GM18505 (cell line): ENCODE data around the gene L3MBTL3.

Source experiments
- ATAC-seq: cut with Tn5 transposase; IDR thresholded peaks from one replicate; pipeline ENCODE4 v1.9.1; 2021; ENCODE audit not compliant: unreplicated experiment
- POLR2A ChIP-seq: IDR thresholded peaks from 4 replicates; pipeline ENCODE4 v1.6.1; 2011; ENCODE audit warnings: borderline replicate concordance; ENCODE audit not compliant: insufficient read depth, insufficient read length; ENCODE audit errors: extremely low read depth

The L3MBTL3 gene

DNA sequence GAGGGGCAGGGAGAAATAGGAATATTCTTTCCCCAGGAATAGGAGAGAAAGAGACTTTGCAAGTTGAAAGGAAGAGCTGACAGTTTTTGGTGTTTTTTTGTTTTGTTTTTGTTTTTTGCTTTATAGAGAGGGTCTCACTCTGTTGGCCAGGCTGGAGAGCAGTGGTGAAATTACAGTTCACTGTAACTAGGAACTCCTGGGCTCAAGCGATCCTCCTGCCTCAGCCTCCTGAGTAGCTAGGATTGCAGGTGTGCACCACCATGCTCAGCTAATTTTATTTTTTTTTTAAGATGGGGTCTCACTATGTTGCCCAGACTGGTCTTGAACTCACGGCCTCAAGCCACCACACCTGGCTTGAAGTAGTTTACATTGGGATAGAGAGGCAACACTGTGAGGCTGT, 8.0 kb upstream of the L3MBTL3 start:
- no peak for ATAC-seq
- TF ChIP-seq POLR2A = no peak

DNA sequence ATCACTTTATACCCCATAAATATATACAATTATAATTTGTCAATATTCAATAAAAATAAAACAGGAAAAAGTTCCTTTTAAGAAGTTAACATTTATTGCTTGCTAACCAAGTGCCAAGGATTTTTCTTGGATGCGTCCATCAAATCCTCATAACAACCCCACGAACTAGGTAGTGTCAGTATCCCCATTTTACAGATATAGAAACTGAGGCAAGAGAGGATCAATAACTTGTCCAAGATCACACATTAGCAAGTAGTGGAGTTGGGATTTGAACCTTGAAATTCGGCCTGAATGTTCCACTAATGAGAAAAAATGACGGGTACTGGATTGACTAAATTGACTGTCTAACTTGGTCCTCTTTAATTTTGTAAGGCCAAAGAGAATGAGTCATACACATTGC, 5.7 kb upstream of the L3MBTL3 start:
- no peak for TF ChIP-seq POLR2A
- no peak for ATAC-seq

DNA sequence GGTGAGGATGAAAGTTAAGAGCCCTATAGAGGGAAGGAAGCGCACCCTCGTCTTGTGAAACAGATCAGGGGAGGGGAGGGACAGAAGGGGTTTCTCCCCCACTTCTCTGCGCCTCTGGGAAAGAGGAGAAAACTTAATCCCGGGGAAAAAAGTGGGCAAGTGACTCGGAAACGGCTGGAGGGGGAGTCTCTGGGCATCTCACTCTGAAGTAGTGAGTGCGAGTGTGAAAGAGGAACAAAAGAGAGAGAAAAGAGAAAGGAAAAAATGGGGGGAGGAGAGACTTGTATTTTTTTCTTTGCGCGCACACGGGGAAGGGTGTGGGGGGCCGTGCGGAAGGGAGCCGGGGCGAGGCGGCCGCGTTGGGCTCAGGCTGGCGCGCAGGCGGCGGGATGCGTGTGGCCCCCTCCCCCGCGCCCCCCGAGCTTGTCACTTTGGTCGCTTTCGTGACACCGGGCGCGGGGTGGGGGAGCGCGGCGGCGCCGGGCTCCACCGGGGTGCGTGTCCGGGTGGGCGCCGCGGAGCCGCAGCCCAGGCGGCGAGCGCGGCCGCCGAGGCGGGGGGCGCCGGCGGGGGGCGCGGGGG, 454 bp downstream of the L3MBTL3 start:
- TF ChIP-seq POLR2A = no peak

DNA sequence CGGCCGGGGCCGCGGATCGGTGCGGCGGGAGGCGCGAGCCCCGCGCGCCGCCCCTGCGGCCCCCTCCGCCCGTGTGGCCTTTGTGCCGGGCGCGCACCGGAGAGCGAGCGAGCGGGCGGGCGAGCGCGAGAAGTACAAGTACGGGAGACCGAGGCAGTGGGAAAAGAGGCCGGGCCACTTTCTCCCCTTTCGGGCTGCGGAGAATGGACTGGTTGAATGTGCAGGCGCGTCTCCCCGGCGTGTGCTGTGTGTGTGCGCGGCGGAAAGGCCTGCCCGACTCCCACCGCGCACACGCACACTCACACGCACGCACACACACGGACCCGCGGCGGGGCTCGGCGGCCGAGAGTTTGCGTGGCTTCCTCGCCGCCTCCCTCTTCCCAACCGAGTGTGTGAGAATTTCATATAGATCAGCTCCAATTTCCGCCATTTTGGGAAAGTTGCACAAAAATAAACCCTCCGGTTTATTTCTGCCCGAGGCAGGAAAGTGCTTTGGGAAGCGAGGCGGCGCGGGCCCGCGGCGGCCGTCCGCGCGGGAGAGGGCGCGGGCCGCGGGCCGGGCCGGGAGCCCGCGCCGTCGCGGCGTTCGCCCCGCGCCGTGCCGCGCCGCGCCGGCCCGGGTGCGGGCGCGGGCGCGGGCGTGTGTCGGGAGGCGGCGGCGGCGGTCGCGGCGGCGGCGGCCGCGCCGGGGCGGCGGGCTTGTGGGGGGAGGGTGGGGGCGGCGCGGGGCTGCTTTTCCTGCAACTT, 1.1 kb downstream of the L3MBTL3 start:
- TF ChIP-seq POLR2A = peak; percentile 42
- peak; percentile 15 for ATAC-seq

More for the DNA sequence above, 454 bp downstream of the L3MBTL3 start:
- ATAC-seq = peak; percentile 28

DNA sequence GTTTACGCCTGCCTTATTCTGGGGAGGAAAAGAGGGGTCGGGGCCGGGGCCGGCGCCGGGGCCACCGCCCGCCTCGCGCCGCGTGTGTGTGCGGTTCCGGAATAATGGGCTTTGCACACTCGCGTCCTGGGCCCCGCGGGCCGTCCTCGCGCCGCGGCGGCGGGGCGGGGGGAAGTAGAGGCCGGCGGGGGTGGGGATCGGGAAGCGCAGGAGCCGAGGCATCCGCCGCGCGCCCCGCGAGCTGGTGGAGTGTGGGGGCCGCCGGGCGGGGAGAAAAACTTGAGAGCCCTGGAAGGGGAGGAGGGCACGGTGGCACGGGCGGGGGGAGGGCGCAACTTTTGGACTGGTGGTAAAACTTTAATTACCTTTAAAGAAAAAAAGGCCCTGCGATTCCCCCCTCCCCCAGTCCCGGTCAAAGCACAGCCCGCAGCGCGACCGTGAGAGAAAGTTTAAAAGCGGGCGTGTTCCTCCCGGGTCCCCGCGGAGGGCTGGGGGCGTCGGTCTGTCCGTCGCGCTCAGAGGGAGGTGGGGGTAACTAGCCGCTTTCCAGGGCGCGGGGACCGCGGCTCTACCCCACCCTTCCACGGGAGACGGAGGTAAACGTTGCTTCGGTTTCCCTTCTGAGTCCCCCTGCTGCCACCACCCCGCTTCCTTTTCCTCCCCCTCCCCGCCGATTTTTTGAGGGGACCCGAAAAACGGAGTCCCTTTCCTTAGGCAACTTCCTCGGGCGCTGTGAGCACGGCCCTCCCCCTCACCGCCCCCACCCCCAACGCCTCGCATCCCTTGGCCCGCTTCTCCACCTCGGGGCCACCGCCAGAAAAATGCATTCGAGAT, 1.9 kb downstream of the L3MBTL3 start:
- ATAC-seq = no peak
- no peak for TF ChIP-seq POLR2A

DNA sequence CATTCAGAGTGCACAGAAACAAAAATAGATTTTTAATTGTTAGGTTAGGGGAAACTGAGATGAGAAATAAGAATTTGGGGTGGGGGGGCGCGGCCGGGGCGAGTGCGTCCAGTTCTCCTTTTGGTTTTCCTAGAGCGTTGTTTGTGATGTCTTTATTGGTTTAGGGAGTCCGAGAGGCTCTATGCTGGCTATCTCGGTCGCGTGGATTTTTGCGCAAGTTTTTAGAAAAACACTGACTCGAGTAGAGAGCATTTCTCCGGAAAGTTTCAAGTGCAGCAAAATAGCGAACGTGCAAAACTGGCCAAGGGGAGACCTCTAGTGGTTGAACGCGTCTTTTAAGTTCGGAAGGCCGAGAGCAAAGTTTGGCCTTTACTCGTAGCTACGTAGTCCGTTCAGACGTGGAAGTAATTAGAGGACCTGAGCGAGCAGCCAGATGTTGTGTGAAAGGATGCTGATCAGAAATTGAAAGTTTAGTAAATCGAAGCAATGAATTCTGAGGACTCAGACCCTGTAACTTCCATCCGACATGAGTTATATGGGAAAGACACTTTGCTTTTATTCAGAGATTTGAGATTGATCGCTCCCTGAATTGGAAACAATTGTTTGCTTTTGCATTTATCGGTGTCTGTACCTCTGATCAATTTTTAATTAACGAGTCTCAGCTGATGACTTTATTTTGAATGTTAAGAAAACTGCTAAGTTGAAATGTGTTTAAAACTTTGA, 2.7 kb downstream of the L3MBTL3 start:
- peak; percentile 47 for ATAC-seq
- TF ChIP-seq POLR2A = no peak

DNA sequence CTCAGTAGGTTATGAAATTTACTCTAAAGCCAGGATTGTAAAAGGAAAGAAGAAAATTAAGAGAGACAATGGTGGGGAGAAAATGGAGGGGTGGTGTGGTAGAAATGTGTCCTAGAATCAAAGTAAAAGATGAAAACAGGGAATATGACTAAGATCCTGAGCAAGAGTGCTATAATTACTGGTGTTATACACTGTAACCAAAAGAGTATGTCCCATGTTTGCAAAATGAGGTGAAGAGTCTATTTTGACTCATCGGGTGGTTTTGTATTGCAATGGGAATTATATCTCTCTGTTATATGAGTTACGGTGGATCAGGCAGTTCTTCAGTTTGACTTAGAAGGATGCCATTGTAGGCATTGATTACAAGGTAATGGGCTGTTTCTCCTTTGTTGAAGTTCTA, 8.5 kb downstream of the L3MBTL3 start:
- ATAC-seq = no peak
- TF ChIP-seq POLR2A = no peak

DNA sequence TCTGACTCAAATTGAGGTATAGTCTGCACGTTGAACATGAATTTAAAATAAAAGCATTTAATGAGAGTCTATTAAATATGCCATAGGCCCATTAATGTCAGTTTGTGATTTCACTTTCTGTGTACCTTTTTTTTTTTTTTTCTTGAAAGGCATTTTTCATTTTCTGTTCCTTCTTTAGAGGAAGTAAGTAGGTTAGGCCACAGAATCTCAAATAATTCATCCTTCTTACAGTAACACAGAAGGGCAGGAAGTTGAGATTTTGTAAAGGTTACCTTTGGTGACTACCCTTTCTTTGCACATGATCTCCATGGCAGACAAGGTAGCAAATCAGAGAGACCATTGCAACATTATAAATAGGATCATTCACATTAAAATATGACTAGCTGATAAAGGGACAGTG, 9.6 kb downstream of the L3MBTL3 start:
- TF ChIP-seq POLR2A = no peak
- ATAC-seq = peak; percentile 74

DNA sequence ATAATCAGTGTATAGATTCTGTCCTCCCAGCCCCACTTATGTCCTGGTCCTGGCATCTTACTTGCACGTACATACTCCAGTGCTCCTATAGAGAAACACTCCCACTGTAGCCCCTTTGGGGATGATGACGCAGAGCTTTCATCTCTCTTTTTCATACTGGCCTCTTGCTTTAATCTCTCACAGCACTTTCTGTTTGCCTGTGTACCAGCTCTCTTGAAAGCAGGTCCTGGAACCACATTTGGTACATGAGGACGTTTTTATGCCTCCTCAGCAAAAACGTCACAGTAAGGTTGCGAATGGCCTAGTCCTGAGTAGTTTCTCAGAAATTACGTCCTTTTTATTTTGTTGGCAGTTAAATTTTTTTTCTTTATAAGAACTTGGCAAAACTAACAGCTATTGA, 10.8 kb downstream of the L3MBTL3 start:
- no peak for TF ChIP-seq POLR2A
- no peak for ATAC-seq

DNA sequence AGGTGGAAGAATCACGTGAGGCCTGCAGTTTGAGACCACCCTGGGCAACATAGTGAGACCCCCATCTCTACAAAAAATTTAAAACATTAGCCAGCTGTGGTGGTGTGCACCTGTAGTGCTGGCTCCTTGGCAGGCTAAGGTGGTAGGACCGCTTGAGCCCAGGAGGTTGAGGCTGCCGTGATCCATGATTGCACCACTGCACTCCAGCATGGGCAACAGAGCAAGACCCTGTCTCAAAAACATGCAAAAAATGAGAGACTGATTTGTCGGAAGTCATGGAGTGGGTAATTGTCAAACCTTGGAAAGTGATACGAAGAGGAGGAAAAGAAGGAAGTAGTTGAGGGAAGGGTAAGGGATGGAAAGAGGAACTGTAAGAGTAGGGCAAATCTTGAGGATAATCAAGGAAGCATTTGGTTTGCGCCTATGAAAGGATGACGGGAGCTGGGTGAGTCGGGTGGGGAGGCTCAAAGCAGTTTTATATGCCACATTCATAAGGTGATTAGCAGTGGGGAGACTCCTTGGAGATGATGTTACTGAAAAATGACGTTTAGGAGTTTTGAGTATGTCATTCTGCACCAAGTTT, 14.5 kb downstream of the L3MBTL3 start:
- TF ChIP-seq POLR2A = no peak
- ATAC-seq = no peak

DNA sequence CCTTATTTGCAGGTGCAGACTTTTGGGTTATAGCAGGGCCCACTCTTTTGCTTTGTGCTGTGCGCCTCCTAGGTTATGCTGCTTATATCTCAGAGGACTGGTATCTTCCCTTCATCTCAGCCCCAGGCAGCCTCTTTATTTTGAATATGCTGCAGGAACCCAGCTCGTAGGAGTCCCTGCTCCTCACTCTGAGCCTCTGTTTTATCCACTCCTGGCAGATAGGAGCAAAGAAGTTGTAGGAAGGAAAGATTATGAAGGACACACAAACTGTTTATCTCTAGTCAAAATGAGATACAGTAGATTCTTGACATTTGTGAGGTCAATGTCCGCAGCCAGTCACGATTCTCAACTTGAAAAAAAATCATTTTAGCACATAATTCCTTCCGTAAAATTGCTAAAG, 15.6 kb downstream of the L3MBTL3 start:
- TF ChIP-seq POLR2A = no peak
- no peak for ATAC-seq

DNA sequence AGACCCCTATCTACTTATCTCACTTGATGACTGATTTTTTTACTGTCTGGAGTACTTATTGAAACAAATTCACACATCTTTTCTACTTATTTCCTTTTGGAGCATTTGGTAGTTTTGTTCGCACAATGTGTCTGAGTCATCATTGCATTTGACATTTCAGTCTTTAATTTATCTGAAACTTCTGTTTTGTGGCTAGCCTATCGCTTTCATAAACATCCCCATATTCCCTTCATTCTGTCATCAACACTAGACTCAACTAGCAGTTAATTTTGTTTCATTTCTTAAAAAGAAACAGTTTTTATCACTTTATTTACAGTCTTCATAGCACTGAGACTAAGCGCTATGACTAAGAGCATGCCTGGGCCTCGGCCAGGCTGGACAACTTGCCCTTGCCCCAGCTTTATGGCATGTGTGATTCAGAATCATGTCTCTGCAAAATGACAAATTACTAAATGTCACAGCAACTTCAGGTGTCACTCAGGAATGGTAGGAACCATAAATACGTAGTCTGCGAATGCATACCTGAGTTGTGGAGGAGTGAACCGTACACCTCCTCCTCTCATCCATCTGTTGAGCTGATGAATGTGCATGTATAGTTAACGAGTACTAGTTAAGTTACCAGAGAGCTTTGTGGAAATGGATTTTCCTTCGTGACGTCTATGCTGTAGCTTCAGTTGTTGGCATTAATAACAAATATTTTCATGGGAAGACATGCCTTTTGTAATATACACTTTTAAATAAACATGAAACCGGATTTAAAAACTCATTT, 16.2 kb downstream of the L3MBTL3 start:
- no peak for ATAC-seq

More for the DNA sequence above, 16.2 kb downstream of the L3MBTL3 start:
- TF ChIP-seq POLR2A = no peak
